OCI-LY1 (cell line): ENCODE measurements around the gene ATXN7.

ENCODE experiments used
- H2AFZ ChIP-seq: fragments of 200-600 bp; sonication (generic), shearing (Covaris generic); 2 replicates; pipeline ENCODE4 v1.6.0; 2014; ENCODE audit warnings: antibody characterized with exemption, mild to moderate bottlenecking, low read length
- H3F3A ChIP-seq: fragments of 200-600 bp; sonication (generic), shearing (Covaris generic); 2 replicates; pipeline ENCODE4 v1.6.0; 2014; ENCODE audit warnings: mild to moderate bottlenecking, antibody characterized with exemption, low read length, moderate library complexity; ENCODE audit not compliant: insufficient read depth
- H3K27ac ChIP-seq: fragments of 200-600 bp; sonication (generic); 2 replicates; pipeline ENCODE4 v1.5.1; 2014; ENCODE audit warnings: low read length, mixed run types, mild to moderate bottlenecking, low read depth; ENCODE audit not compliant: poor library complexity, severe bottlenecking
- H3K27me3 ChIP-seq: fragments of 200-600 bp; sonication (generic); 2 replicates; pipeline ENCODE4 v1.6.0; 2014; ENCODE audit warnings: antibody characterized with exemption, mild to moderate bottlenecking, low read length, moderate library complexity; ENCODE audit not compliant: insufficient read depth
- H3K36me3 ChIP-seq: fragments of 200-600 bp; sonication (generic); 2 replicates; pipeline ENCODE4 v1.6.1; 2014; ENCODE audit warnings: mild to moderate bottlenecking, antibody characterized with exemption, low read length, moderate library complexity, mixed read lengths; ENCODE audit not compliant: insufficient read depth
- H3K4me1 ChIP-seq: fragments of 200-600 bp; sonication (generic); 2 replicates; pipeline ENCODE4 v1.5.1; 2014; ENCODE audit warnings: mild to moderate bottlenecking, low read length, moderate library complexity; ENCODE audit not compliant: insufficient read depth, severe bottlenecking
- H3K4me2 ChIP-seq: fragments of 200-600 bp; sonication (generic), shearing (Covaris generic); 2 replicates; pipeline ENCODE4 v1.6.1; 2014; ENCODE audit warnings: low read length
- H3K4me3 ChIP-seq: fragments of 200-600 bp; sonication (generic); 2 replicates; pipeline ENCODE4 v1.5.1; 2014; ENCODE audit warnings: low read length, low read depth, mild to moderate bottlenecking, mixed read lengths; ENCODE audit not compliant: poor library complexity, severe bottlenecking
- H3K79me2 ChIP-seq: fragments of 200-600 bp; shearing (Covaris generic); 2 replicates; pipeline ENCODE4 v1.6.1; 2016; ENCODE audit warnings: mixed run types, low read length, mixed read lengths; ENCODE audit not compliant: insufficient read depth
- H3K9ac ChIP-seq: fragments of 200-600 bp; sonication (generic), shearing (Covaris generic); 2 replicates; pipeline ENCODE4 v1.6.1; 2014; ENCODE audit warnings: mild to moderate bottlenecking, low read length, mixed read lengths
- H3K9me2 ChIP-seq: fragments of 200-600 bp; sonication (generic), shearing (Covaris generic); 2 replicates; pipeline ENCODE4 v1.6.1; 2014; ENCODE audit warnings: low read depth, mild to moderate bottlenecking, low read length, mixed read lengths
- H3K9me3 ChIP-seq: fragments of 200-600 bp; shearing (Covaris generic); 2 replicates; pipeline ENCODE4 v1.6.1; 2014; ENCODE audit warnings: low read length, mixed read lengths
- H4K20me1 ChIP-seq: fragments of 200-600 bp; sonication (generic), shearing (Covaris generic); 2 replicates; pipeline ENCODE4 v1.6.0; 2016; ENCODE audit warnings: mild to moderate bottlenecking, low read length; ENCODE audit not compliant: insufficient read depth
- EZH2 ChIP-seq: fragments of 200-600 bp; sonication (generic), shearing (Covaris generic); IDR thresholded peaks from 2 replicates; pipeline ENCODE4 v1.8.0; 2017; ENCODE audit warnings: borderline replicate concordance, mixed run types, mild to moderate bottlenecking, antibody characterized with exemption, low read length, moderate library complexity, mixed read lengths
- TF ChIP-seq, protein P1 (sequence below): fragments of 200-600 bp; sonication (generic), shearing (Covaris generic); IDR thresholded peaks from 2 replicates; pipeline ENCODE4 v1.5.1; 2017; ENCODE audit warnings: mild to moderate bottlenecking, antibody characterized with exemption, low read length, moderate library complexity, mixed read lengths

ATXN7 gene

GRCh38 chr3:64019879-64020278 is 156.2 kb downstream of the ATXN7 start:
- H3K4me3 ChIP-seq = no peak overlapping the region
- TF ChIP-seq, protein P1, sequence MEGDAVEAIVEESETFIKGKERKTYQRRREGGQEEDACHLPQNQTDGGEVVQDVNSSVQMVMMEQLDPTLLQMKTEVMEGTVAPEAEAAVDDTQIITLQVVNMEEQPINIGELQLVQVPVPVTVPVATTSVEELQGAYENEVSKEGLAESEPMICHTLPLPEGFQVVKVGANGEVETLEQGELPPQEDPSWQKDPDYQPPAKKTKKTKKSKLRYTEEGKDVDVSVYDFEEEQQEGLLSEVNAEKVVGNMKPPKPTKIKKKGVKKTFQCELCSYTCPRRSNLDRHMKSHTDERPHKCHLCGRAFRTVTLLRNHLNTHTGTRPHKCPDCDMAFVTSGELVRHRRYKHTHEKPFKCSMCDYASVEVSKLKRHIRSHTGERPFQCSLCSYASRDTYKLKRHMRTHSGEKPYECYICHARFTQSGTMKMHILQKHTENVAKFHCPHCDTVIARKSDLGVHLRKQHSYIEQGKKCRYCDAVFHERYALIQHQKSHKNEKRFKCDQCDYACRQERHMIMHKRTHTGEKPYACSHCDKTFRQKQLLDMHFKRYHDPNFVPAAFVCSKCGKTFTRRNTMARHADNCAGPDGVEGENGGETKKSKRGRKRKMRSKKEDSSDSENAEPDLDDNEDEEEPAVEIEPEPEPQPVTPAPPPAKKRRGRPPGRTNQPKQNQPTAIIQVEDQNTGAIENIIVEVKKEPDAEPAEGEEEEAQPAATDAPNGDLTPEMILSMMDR = no peak
- TF ChIP-seq EZH2 = no peak
- peaks cover 70% of the 10 kb centered on the region for H3K36me3 ChIP-seq
- no peaks in the 10 kb centered on the region for H3K9me2 ChIP-seq
- peaks cover 2% of the 10 kb centered on the region; the same call in 1 of the 2 replicates for H3F3A ChIP-seq
- H3K4me1 ChIP-seq = peaks cover 30% of the 10 kb centered on the region
- H4K20me1 ChIP-seq = no peaks in the 10 kb centered on the region
- no peaks in the 10 kb centered on the region for H3K9me3 ChIP-seq
- no peak overlapping the region for H2AFZ ChIP-seq
- no peak overlapping the region for H3K27ac ChIP-seq
- H3K79me2 ChIP-seq = peaks cover 26% of the 10 kb centered on the region
- no peak overlapping the region for H3K4me2 ChIP-seq
- no peaks in the 10 kb centered on the region for H3K27me3 ChIP-seq
- no peak overlapping the region for H3K9ac ChIP-seq

GRCh38 chr3:64021922-64022321 is 158.3 kb downstream of the ATXN7 start:
- Histone ChIP-seq H2AFZ (no peak overlapping the region), H3K27ac (no peak overlapping the region), H3K9me2 (no peaks in the 10 kb centered on the region), H4K20me1 (no peaks in the 10 kb centered on the region), H3F3A (0 out of 2 replicates have a peak, but pooled peaks cover 2% of the 10 kb centered on the region), H3K36me3 (peaks cover 54% of the 10 kb centered on the region), H3K27me3 (no peaks in the 10 kb centered on the region), H3K9ac (peak overlapping the region; percentile 86), H3K4me2 (peak overlapping the region; percentile 77), H3K9me3 (no peaks in the 10 kb centered on the region), H3K79me2 (peaks cover 26% of the 10 kb centered on the region), H3K4me3 (peak overlapping the region; percentile 92), H3K4me1 (peaks cover 30% of the 10 kb centered on the region)
- no peak for TF ChIP-seq EZH2
- TF ChIP-seq, protein P1 = no peak

GRCh38 chr3:64022451-64023186 is 159.0 kb downstream of the ATXN7 start:
- Histone ChIP-seq H3K9ac (peak overlapping the region; percentile 86), H3K9me3 (no peaks in the 10 kb centered on the region), H2AFZ (no peak overlapping the region), H4K20me1 (no peaks in the 10 kb centered on the region), H3K4me2 (peak overlapping the region; percentile 77), H3K4me3 (peak overlapping the region; percentile 92), H3K27ac (no peak overlapping the region), H3K79me2 (peaks cover 26% of the 10 kb centered on the region), H3K9me2 (no peaks in the 10 kb centered on the region), H3K36me3 (peaks cover 47% of the 10 kb centered on the region), H3K27me3 (no peaks in the 10 kb centered on the region), H3F3A (0 out of 2 replicates have a peak, but pooled peaks cover 2% of the 10 kb centered on the region), H3K4me1 (peaks cover 30% of the 10 kb centered on the region)
- no peak for TF ChIP-seq EZH2
- TF ChIP-seq, protein P1 = no peak
